HEK293T (cell line): ENCODE results near the gene FOXA3.

Experiments
- ARNT ChIP-seq: fragments of 450-650 bp; IDR thresholded peaks from 2 replicates; pipeline ENCODE4 v1.6.1; 2017; ENCODE audit warnings: mild to moderate bottlenecking
- CTBP1 ChIP-seq: fragments of 450-650 bp; IDR thresholded peaks from 2 replicates; pipeline ENCODE4 v1.6.1; 2016; ENCODE audit warnings: borderline replicate concordance
- ELF4 ChIP-seq: fragments of 450-650 bp; IDR thresholded peaks from 2 replicates; pipeline ENCODE4 v1.6.1; 2017; ENCODE audit warnings: antibody characterized with exemption
- FOXK2 ChIP-seq: fragments of 450-650 bp; IDR thresholded peaks from 2 replicates; pipeline ENCODE4 v1.6.1; 2016; ENCODE audit warnings: mild to moderate bottlenecking
- FOXM1 ChIP-seq: fragments of 450-650 bp; IDR thresholded peaks from 2 replicates; pipeline ENCODE4 v1.6.1; 2017; ENCODE audit warnings: mild to moderate bottlenecking, borderline replicate concordance
- HDGF ChIP-seq: fragments of 450-650 bp; IDR thresholded peaks from 2 replicates; pipeline ENCODE4 v1.6.1; 2017; ENCODE audit warnings: antibody characterized with exemption, borderline replicate concordance
- L3MBTL2 ChIP-seq: fragments of 450-650 bp; conservative IDR thresholded peaks from 2 replicates; pipeline ENCODE4 v1.6.1; 2016; ENCODE audit warnings: mild to moderate bottlenecking
- PKNOX1 ChIP-seq: fragments of 450-650 bp; IDR thresholded peaks from 2 replicates; pipeline ENCODE4 v1.6.1; 2016
- SP1 ChIP-seq: fragments of 450-650 bp; IDR thresholded peaks from 2 replicates; pipeline ENCODE4 v1.6.1; 2017
- SUZ12 ChIP-seq: fragments of 450-650 bp; IDR thresholded peaks from 2 replicates; pipeline ENCODE4 v1.6.1; 2016; ENCODE audit warnings: mild to moderate bottlenecking
- TARDBP ChIP-seq: fragments of 450-650 bp; IDR thresholded peaks from 2 replicates; pipeline ENCODE4 v1.6.1; 2016
- ZNF384 ChIP-seq: fragments of 450-650 bp; IDR thresholded peaks from 2 replicates; pipeline ENCODE4 v1.6.1; 2016

GRCh38 chr19:45823182-45823581 lies 40.9 kb upstream of the FOXA3 start:
- no peak for TF ChIP-seq HDGF
- no peak for TF ChIP-seq FOXM1
- TF ChIP-seq SUZ12: no peak
- no peak for TF ChIP-seq ARNT
- no peak for TF ChIP-seq PKNOX1
- no peak for TF ChIP-seq L3MBTL2
- TF ChIP-seq ELF4: no peak
- no peak for TF ChIP-seq SP1
- no peak for TF ChIP-seq CTBP1
- TF ChIP-seq TARDBP: no peak
- no peak for TF ChIP-seq FOXK2
- no peak for TF ChIP-seq ZNF384
